ENCODE measurements around the gene ASCC1.

The ASCC1 gene

DNA sequence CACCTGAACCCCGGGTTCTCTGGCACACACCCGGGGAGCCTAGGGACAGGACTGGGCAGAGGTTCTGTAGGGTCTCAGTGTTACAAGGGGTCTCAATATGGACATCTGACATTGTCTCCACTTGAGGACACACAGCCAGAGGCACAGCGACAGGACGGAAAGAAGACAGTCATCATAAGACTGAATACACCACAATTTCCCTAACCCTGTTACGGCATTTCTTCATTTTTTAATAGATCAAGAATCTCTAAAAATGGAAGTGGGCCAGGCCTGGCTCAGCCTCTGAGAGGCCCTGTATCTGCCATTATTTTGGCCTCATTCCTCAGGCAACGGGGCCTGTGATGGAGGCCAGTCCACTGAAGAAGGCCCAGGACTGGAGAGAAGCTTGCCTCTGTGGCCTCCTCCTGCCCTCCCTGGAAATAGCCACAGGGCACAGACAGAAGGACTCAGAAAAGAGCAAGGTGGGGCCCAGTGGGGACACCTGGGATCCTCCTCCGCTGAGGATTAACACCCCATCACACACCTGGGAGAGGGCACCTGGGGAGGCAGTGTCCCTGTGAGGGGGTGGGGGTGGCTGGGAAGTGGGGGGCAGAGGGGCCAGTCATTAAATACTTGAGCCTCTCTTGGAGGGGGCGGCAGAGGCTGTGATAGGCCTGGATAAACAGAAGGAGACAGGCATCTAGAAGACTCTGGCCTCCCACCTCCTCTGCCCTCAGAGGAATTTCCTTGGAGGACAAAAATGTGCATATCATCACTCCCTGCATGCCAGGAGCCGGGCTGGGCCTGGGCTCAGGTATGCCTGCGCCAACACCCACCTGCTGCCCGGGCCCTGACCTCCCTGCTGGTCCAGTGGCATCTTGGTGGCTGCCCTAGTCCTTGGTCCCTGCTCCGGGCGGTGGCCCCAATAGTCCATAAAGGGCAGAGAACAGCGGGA is 135.8 kb downstream of the ASCC1 start:
- Histone ChIP-seq H3K36me3 (no peaks in the 10 kb centered on the region), H3K9me3 (replicated peaks in 1 of 11) (no peaks in the 10 kb centered on the region), H3K4me1 (peaks cover 12 to 44% (median 36%) of the 10 kb centered on the region in 10 experiments), H4K20me1 (no peaks in the 10 kb centered on the region; a peak in 2 of 22 replicates), H3K9ac (peak overlapping the region in 2 of 11 experiments; percentile 12 to 18; a peak in 3 of 22 replicates), H3K27me3 (peaks cover 10 to 19% (median 16%) of the 10 kb centered on the region in 11 experiments), H3K4me3 (no peak overlapping the region; a peak in 1 of 20 replicates), H3K27ac (peak overlapping the region in 3 of 11 experiments; percentile 12 to 43 (median 19); a peak in 5 of 22 replicates), H3K4me2 (peak overlapping the region; percentile 25 to 91 (median 70))
- no peak for TF ChIP-seq Cebpa-rat (IDR thresholded peaks at IDR 0.05)

- Histone ChIP-seq H3K36me3 (no peaks in the 10 kb centered on the region), H3K27me3 (peaks cover under 1 to 10% (median 6%) of the 10 kb centered on the region in 11 experiments; a peak in 19 of 22 replicates), H3K4me3 (no peak overlapping the region), H3K4me1 (peaks cover 12 to 54% (median 45%) of the 10 kb centered on the region in 10 experiments), H3K4me2 (peak overlapping the region; percentile 25 to 91 (median 70)), H3K27ac (peak overlapping the region in 3 of 11 experiments; percentile 12 to 43 (median 19); a peak in 4 of 22 replicates), H3K9me3 (replicated peaks in 1 of 11) (no peaks in the 10 kb centered on the region), H3K9ac (peak overlapping the region in 3 of 11 experiments; percentile 12 to 58 (median 18); a peak in 3 of 22 replicates), H4K20me1 (no peaks in the 10 kb centered on the region)
- TF ChIP-seq Cebpa-rat (IDR thresholded peaks at IDR 0.05) = no peak
Measured at GRCh38 chr10:72079356-72079755, 136.7 kb downstream of the ASCC1 start.

GRCh38 chr10:72077275-72077990 is 138.6 kb downstream of the ASCC1 start:
- no peak for TF ChIP-seq Cebpa-rat (IDR thresholded peaks at IDR 0.05)
- Histone ChIP-seq H4K20me1 (no peaks in the 10 kb centered on the region), H3K4me3 (no peak overlapping the region), H3K36me3 (no peaks in the 10 kb centered on the region), H3K9me3 (replicated peaks in 1 of 11) (no peaks in the 10 kb centered on the region; a peak in 1 of 22 replicates), H3K9ac (no peak overlapping the region), H3K4me2 (no peak overlapping the region), H3K4me1 (peaks cover 12 to 71% (median 60%) of the 10 kb centered on the region in 10 experiments), H3K27ac (no peak overlapping the region), H3K27me3 (0 out of 22 replicates have a peak, but pooled peaks cover 0 to 3% (median 0%) of the 10 kb centered on the region in 11 experiments)

DNA sequence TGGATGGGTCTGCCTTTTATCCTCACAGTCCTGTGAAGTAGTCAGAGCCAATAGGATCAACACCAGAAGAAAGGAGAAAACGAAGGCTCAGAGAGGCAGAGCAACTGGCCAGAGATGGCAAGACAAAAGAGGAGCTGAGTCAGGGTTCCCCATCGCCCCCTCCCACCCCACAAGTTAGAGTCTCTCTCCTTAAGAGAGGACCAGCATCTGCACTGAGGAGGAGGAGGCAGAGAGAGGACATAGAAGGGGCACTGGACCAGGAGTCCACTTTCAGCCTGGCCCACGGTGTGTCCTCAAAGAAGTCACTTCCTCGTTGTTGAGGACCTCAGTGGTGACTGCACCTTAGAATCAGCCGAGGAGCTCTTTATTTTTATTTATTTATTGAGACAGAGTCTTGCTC is 139.3 kb downstream of the ASCC1 start:
- H3K4me1 ChIP-seq = peaks cover 12 to 71% (median 60%) of the 10 kb centered on the region in 10 experiments
- no peaks in the 10 kb centered on the region; a peak in 1 of 22 replicates for H3K9me3 ChIP-seq (replicated peaks in 1 of 11)
- no peak for TF ChIP-seq Cebpa-rat (IDR thresholded peaks at IDR 0.05)
- H4K20me1 ChIP-seq = no peaks in the 10 kb centered on the region
- H3K9ac ChIP-seq = no peak overlapping the region
- no peaks in the 10 kb centered on the region for H3K36me3 ChIP-seq
- no peak overlapping the region for H3K4me2 ChIP-seq
- no peak overlapping the region for H3K27ac ChIP-seq
- H3K27me3 ChIP-seq = 0 out of 22 replicates have a peak, but pooled peaks cover 0 to 3% (median 0%) of the 10 kb centered on the region in 11 experiments
- H3K4me3 ChIP-seq = no peak overlapping the region

- Histone ChIP-seq H4K20me1 (no peaks in the 10 kb centered on the region), H3K4me3 (no peak overlapping the region), H3K9me3 (replicated peaks in 1 of 11) (no peaks in the 10 kb centered on the region; a peak in 1 of 22 replicates), H3K4me2 (peak overlapping the region; percentile 14 to 85 (median 68); a peak in 19 of 22 replicates), H3K27me3 (0 out of 22 replicates have a peak, but pooled peaks cover 0 to 3% (median 0%) of the 10 kb centered on the region in 11 experiments), H3K9ac (0 out of 22 replicates have a peak overlapping the region, but pooled peaks of 1 of the 11 experiments have one; percentile 9), H3K27ac (no peak overlapping the region), H3K36me3 (no peaks in the 10 kb centered on the region), H3K4me1 (peaks cover 16 to 65% (median 59%) of the 10 kb centered on the region in 10 experiments)
- TF ChIP-seq Cebpa-rat (IDR thresholded peaks at IDR 0.05) = no peak
Measured at GRCh38 chr10:72075376-72076115, 140.5 kb downstream of the ASCC1 start.

DNA sequence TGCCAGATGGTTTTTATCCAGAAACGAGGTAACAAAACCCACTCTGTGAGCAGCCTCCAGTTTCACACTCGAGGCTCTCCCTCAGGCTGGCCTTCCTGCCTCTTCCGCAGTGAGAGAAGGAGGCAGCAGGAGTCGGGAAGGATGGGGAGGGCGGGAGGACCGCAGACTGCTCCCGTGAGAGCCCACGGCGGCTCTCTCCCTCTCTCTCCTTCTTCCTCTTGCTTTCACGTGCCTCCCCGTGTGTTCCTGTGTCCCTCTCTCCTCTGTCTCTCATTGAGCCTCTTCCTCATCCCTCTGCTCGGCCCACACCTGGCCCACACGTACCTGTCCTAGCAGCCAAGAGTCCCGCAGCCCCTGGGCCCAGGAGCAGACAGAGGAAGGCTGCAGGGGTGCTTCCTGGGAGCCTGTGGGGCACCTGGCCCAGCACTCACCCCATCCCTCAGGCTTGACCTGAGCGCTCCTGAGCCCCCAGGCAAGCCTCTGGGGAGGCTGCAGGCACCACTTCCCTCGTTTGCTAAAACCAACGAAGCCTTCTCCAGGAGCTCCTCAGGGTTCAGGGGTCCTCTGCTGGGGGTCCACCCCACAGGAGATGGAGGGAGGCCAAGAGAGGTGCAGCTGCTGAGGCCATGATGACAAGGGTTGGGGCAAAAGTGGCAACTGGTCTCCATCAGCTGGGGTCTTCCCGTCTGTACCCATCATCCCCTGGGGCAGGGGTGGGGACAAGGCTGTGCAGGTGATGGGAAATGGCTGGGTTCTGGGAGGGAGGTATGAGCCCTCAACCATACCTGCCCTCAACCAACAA is 141.3 kb downstream of the ASCC1 start:
- H3K27ac ChIP-seq = no peak overlapping the region
- H3K36me3 ChIP-seq = no peaks in the 10 kb centered on the region
- no peak for TF ChIP-seq Cebpa-rat (IDR thresholded peaks at IDR 0.05)
- H3K4me1 ChIP-seq = peaks cover 11 to 65% (median 60%) of the 10 kb centered on the region in 10 experiments
- 0 out of 22 replicates have a peak, but pooled peaks cover 0 to 3% (median 0%) of the 10 kb centered on the region in 11 experiments for H3K27me3 ChIP-seq
- H3K4me3 ChIP-seq = no peak overlapping the region
- H3K9ac ChIP-seq = 0 out of 22 replicates have a peak overlapping the region, but pooled peaks of 1 of the 11 experiments have one; percentile 9
- no peaks in the 10 kb centered on the region for H4K20me1 ChIP-seq
- peak overlapping the region in 10 of 11 experiments; percentile 14 to 85 (median 70); a peak in 19 of 22 replicates for H3K4me2 ChIP-seq
- H3K9me3 ChIP-seq (replicated peaks in 1 of 11) = no peaks in the 10 kb centered on the region; a peak in 1 of 22 replicates

GRCh38 chr10:72073708-72074573 is 142.1 kb downstream of the ASCC1 start:
- Histone ChIP-seq H4K20me1 (no peaks in the 10 kb centered on the region), H3K4me3 (no peak overlapping the region), H3K27ac (no peak overlapping the region), H3K36me3 (no peaks in the 10 kb centered on the region), H3K4me2 (peak overlapping the region in 10 of 11 experiments; percentile 6 to 85 (median 70); a peak in 17 of 22 replicates), H3K27me3 (0 out of 22 replicates have a peak, but pooled peaks cover 0 to 3% (median 0%) of the 10 kb centered on the region in 11 experiments), H3K4me1 (peaks cover 5 to 58% (median 52%) of the 10 kb centered on the region in 10 experiments; a peak in 18 of 20 replicates), H3K9me3 (replicated peaks in 1 of 11) (no peaks in the 10 kb centered on the region; a peak in 1 of 22 replicates), H3K9ac (peak overlapping the region in 5 of 11 experiments; percentile 4 to 40 (median 34); a peak in 4 of 22 replicates)
- TF ChIP-seq Cebpa-rat (IDR thresholded peaks at IDR 0.05) = no peak

Measured in BLaER1 treated with 17β-estradiol and CSF1 and Interleukin-3, amounts not matched to agents 10 nM and 100 nM (cell line).